NCI-H1105 treated with DMSO at 0.1 percent for 48 hours (cell line): Measurements from ENCODE around the gene ESRP2.

ENCODE experiments used
- DNase-seq: peaks from one replicate; lab custom pipeline; 2025; lab: John Stamatoyannopoulos, UW

The ESRP2 gene

GRCh38 chr16:68235887-68236136 is at the start of gene ESRP2:
Gene ESRP2 (minus strand): TSS chr16:68236127. CDS start chr16:68236045, 82 bp downstream.
- no peak for DNase-seq

DNA sequence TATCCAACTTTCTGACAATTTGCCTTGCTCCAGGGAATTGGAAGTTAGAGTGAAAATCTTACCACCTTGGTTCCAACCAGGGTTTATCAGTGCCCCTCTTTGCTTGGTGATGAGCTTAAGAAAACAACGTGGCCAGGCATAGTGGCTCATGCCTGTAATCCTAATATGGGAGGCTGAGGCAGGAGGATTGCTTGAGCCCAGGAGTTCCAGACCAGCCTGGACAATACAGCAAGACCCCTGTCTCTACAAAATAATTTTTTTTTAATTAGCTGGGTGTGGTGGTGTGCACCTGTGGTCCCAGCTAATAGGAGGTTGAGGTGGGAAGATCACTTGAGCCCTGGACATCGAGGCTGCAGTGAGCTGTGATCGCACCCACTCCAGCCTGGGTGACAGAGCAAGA is 49.8 kb upstream of the ESRP2 start:
- DNase-seq: no peak

GRCh38 chr16:68284847-68285246 is 48.9 kb upstream of the ESRP2 start:
- no peak for DNase-seq

DNA sequence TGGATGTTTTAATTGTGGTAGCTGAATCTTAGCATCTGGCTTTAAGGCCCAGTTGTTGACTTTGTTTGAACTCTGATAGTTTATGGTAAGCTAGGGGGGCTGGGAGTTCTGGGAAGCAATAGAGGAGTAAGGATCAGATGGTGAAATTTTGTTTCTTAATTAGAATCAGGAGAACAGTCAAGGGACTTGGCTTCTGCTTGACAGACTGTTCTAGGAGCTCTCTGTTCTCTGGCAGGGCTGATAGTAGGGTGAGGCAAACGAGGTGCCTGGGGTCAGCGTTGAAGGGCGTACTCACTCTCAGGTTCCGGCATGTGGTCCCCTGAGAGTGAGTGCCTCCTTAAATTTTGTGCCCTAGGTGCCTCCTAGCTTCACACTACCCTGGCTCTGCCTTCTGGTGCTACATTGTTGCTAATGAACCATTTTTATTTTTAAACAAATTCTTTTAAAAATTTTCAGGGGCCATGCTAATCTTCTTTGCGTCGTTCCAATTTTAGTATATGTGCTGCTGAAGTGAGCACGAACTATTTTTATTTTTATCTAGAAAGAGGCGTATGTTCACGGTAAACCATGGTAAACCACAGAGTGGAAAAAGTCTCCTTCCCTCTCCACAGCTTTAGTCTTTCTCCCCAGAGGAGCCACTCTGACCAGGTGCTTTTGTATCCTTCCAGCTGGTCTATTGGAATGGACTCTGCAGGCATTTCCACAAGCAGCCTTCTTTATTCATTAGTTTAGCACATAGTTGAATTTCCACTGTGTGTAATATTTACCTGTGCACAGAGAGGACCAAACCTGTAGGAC is 48.1 kb upstream of the ESRP2 start:
- DNase-seq: no peak

DNA sequence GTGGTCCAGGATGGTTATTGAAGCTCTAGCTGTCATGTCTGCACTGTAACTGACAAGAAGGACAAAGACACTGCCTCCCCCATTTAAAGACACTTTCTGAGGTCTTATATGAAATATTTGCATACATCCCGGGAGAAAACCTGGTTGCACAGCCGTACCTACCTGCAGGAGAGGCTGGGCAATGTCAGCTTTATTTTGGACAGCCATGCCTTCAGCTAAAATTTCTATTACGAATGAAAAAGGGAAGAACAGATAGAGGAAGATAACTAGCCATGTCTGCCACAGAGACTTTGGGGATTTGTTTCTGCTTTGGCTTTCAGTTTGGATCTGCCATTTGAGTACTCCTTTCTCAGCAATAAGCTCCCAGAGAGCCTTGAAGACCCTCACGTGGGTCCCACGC is 47.4 kb upstream of the ESRP2 start:
- no peak for DNase-seq

- no peak for DNase-seq
These were observed 46.1 kb upstream of the ESRP2 start for GRCh38 chr16:68282064-68282452.

DNA sequence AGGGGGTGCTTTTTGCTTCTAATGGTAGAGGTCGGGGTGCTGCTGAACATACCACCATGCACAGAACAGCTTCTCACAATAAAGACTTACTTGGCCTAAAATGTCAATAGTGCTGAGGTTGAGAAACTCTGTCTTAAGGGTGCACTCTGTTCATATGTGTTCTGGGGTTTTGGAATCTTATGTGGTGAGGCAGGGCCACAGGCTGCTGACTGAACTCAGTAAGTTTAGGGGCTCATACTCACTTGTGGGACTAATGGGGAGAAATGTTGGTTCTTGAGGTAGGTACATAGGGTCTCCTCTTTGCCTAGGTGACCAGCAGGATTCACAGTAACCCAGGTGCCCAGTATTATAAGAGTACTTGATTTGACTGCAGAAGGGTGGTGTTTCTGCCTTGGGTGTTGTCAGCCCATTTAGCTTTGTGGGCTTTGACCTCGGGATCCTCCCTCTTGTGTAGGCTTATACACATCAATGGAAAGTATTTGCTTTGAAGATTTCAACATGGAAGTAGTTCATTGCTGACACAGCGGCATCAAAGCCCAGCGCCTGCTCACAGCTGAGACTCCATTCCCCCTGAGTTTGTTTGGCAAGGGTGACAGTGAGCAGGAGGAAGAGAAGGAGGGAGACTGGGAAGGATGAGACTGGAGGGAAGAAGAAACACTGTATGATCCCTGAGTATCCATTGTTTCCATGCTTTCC is 45.6 kb upstream of the ESRP2 start:
- no peak for DNase-seq

DNA sequence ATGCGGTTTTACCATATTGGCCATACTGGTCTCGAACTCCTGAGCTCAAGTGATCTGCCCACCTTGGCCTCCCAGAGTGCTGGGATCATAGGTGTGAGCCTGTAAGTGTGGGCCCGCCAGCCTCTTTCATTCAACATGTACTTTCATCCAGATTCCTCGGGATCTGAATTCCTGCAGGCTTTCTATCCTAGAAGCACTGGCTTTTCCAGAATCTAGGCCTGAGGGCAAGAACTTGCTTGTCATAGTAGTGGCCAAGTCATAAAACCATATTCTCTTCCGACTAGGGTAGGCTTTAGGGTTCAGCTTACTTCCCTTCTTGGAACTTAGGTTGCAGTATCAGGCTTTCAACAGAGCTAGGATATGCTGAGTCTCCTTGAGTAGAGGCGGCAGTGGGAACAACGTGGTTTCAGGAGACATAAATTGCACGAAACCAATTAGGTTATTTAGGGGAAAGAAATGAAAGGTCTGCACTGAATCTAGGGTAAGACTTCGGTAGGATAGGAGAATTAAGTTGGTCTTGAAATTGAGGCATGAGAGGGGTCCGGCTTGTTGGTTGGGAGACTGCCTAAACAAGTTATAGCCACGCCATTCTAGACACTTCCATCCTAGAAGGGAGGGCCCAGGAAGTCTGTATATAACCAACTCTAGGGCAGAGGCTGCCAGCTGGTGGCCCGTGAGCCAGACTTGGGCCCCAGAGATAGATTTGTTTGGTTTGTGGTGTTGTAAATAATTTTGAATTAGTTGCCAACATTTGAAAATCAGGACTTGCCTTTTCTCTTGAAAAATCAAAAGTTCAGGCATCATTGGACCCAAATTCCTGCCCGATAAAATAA is 44.0 kb upstream of the ESRP2 start:
- DNase-seq: no peak

- no peak for DNase-seq
These were observed 40.3 kb upstream of the ESRP2 start for GRCh38 chr16:68276223-68276622.

DNA sequence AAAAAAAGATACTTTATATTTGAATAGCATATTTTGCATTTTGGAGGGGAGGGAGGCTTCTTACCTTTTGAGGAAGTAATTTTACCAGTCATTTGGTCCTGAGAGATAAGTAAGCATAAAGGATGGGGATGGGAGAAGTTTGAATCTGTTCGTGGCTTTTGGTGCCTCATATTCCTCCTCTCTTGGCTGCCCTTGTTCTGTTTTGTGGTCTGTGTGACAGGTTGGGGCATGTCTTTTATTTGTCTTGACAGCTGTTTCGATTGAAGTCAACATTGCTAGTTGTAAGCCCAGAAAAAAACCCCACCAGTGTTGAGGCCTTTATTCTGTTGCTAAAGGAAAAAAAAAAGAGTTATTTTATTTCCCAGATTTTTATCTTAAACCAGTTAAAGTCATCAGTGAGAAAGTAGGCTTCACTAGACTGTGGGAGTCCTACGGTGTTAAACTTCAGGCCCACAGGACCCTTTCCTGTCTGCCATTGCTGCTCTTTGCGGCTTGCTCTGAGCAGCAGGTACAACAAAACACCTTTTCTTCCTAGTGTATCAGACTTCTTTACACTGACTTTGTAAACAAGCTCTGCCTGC is 39.8 kb upstream of the ESRP2 start:
- DNase-seq: peak; percentile 76

DNA sequence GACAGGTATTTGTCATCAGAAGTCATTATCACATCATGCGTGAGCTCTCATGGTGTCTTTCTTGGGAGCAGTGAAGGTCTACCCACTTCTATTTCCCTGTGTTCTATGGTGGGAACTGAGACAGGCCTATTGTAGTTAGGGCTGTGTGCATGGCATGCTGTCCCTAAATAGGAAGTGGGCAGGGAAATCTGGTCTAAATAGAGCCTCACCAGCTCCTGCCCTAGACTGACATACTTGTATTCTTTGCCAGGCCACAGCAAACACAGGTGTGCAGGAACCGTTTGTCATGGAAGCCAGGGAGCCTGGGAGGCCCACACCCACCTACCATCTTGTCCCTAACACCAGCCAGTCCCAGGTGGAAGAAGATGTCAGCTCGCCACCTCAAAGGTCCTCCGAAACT is 38.5 kb upstream of the ESRP2 start:
- DNase-seq: no peak

- DNase-seq: no peak
These were observed 38.0 kb upstream of the ESRP2 start for GRCh38 chr16:68273896-68274295.

GRCh38 chr16:68273459-68273858 is 37.5 kb upstream of the ESRP2 start:
- DNase-seq: no peak

DNA sequence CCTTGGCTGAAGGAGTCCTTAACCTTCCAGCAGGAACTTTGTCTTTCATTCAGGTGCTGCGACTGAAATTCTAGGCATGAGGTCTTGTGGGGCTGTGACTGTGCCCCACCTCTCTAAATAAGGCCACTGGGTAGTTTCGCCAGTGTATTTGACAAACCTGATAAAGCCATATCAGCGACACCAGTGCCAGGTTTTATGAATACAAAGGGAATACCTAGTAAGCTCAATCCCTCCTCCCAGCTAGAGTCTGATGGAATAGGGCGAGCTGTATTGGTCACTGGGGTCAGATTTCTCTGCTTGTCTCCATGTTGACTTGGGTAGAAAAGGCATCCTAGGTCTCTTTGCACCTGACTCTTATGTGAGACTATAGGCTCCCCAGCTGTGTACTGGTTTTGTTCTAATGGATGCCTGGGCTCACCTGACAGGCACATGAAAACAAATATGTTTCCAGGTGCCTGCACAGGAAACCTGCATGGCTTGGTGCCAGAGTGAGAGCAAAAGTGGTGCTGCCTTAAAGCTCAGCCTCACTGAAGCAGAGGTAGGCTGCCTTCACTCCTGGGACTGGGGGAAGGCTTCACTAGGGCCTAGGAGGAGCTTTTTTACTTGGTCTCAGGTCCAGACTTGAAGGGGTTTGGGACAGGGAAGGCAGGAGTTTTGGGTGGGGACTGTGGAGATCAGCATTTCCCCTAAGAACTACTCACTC is 36.7 kb upstream of the ESRP2 start:
- DNase-seq: peak; percentile 43

DNA sequence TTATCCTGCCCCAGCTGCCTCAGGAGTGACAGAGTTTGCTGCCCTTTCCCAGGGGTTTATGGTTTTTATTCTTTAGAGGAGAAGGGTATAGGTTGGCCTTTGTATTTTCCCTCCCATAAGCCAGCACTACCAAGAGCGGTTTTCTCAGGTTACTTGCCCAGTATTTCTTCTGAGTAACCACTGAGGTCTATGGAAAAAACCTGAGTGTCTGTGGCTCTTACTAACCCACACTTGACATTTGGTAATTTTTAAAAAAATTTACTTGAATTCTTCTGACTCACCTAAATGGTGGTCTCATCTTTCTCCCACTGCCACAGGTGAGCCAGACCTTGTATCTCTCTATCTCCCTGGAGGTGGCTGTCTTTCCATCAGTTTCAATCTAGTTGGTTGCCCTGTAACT is 34.4 kb upstream of the ESRP2 start:
- DNase-seq: no peak

GRCh38 chr16:68269793-68270192 is 33.9 kb upstream of the ESRP2 start:
- no peak for DNase-seq

DNA sequence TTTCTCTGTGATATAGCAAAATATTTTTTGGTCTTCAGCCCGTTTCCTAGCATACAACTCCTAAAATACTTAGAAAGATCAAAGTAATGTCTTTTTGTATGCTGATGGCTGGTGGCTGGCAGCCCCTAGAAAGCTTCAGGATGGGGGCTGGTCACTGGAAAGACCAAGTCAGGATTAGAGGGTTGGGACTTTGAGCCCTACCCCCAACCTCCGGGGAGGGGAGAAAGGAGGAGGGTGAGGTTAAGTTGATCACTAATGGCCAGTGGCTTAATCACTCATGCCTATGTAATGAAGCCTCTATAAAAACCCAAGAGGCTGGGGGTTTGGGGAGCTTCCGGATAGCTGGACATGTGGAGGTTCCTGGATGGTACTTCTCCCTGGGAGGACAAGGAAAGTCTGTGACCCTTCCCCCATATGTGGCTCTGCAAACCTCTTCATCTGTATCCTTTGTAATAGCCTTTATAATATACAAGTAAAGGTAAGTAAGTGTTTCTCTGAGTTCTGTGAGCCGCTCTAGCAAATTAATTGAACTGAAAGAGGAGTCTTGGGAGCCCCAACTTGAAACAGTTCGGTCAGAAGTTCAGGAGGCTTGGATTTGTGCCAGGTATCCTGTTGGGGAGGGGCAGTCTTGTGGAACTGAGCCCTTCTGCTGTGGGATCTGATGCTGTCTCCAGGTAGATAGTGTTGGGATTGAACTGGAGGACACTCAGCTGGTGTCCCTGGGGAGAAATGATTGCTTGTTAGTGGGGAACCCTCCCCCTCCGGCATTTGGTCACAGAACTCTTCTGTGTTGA is 31.9 kb upstream of the ESRP2 start:
- peak; percentile 15 for DNase-seq

DNA sequence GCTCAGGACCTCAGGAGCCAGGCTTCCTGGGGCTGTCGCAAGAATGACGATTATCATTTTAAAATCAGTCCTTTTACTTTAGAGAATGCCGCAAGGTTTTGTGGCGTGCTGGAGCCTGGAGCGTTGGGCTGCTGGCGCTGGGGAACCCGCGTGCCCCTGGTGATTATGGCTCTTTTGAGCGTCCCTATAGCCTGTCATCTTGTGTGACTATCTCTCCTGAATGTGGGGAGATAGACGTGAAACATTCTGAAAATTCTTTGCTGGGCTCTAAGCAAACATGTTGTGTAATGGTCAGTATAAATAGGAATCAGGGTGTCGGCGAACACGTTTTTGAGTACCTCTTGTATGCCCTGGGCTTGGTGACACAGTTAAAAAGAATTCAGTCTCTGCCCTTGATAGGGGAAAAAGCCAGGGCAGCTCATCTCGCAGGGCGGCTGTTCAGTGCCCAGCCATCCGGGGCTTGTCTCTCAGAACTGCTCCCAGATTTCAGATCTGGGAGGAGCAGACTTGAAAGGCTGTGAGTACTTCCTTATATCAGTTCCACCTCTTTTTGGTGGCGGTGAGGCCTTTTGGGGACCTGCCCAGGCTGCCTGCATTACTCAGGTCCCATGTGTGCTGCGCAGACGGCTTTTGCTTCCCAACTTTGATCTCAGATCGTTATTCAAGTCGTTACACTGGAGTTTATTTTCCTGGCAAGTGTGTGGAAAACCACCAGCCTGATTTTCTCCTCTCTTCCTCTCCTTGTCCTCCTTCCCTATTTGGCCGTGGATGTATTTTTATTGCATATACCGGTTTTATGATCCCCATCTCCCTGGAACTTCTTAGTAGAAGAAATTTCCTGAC is 29.4 kb upstream of the ESRP2 start:
- no peak for DNase-seq

- DNase-seq: peak; percentile 22
These were observed 28.5 kb upstream of the ESRP2 start, which contains the start of gene SLC7A6 for GRCh38 chr16:68264128-68265077. Gene SLC7A6 (plus strand): TSS chr16:68264526. CDS start chr16:68274727, 10,201 bp downstream.
